HL-60/S4 treated with retinoic acid at 250 ng/mL for 4 days and 3 days (cell line): Measurements from ENCODE around the gene PDGFD.

Experiments used
- in situ Hi-C: fragments of 300-500 bp; cut with MboI; formaldehyde crosslinking; loops from 2 replicates; pipeline ENCODE4 v1.7.0; 2022; ENCODE audit warnings: low sequenced_read_pairs

The PDGFD gene

DNA sequence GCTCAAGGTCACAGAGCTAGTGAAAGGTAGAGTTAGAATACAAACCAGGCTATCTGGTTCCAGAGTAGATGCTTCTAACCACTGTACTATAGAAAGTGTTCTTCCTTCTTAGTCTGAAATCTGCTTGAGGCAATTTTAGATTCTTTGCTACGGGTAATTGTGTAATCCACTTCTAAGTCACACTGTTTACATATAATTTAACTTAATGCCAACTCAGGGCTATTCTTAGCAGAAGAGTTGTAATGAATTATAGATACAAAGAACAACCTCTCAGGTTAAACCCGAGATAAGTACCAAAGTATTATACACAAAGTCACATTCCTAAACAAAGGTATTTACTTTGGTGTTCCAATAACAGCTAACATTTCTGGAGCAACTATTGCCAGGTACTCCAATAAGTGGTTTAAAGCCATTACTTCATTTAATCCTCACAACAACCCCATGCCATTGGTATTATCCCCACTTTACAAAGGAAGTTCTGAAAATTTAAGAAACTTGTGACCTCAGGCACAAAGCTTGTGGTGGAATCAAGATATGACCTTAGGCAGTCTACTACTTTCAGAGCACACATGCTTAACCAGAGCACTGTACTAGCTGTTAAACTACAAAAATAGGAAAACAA is 158.6 kb downstream of the PDGFD start:
- in situ Hi-C loops, result no loop called here

DNA sequence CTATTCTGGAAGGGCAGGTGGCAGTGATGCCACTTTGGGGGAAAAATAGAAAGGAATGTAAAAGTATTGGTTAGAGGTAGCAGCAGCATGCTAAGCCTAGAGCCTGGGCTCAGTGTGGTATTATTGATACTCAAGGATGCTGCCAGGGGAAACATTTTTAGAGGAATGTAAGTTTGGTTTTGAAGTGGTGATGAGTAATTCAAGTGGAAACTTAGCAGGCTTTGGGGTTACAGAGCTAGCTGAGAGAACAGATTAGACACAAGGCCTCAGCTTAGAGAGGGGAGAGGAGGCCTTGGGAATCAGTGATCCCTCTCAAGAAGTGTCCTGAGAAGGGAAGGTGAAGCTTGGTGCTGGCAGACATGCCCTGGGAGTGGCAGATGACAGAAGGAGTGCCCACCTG is 160.5 kb downstream of the PDGFD start:
- in situ Hi-C loops, result no loop called here

- in situ Hi-C loops, result no loop called here
These were observed 162.3 kb downstream of the PDGFD start for GRCh38 chr11:104001561-104002056.

DNA sequence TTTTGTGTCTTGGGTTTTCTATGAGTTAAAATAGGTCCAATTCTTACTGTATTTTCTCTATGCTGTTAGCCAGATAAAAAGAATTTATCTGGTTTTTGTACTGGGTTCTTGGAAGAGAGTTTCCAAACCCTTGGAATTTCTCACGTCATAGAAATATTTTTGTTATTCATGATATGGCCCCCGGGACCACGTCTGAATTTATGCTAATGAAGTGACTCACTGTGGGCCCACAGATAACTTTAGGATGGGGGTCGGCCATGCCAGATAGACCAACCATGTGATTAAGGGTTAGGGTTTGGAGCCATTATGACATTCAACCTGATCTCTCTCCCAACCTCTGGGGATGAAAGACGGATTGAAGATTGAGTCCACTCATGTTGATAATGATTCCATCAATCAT is 163.1 kb downstream of the PDGFD start:
- in situ Hi-C loops, result no loop called here

DNA sequence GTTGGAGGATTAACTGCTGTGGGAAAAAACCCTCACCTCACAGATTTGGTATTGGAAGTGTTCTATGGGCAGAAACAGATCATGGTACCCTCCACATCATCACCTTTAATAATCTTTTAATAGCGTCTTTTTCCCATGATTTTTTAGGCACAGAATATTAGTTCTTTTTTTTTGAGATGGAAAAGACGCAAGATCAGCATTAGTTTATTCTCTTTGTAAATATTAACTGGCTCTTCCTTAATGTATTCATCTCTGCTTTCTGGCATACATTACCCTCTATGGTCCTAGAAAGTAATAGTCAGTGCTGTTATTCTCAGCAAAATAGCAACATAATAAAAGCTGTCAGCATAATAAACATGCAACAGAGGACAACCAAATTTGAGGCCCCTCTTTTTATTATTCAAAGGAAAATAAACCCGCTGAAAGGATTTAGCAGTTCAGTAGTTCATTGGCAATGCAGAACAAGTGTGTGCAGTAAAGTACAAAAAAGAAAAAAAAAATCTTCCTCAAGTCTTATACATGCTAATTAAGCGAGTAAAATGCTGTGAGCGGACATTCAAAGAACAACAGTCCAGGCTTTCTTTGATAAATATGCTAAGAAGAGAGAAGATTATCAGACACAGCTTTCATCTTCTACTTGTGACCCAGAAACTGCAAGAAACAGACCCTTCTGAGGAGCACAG is 165.0 kb downstream of the PDGFD start:
- in situ Hi-C loops, result no loop called here

GRCh38 chr11:103997082-103997481 is 166.9 kb downstream of the PDGFD start:
- in situ Hi-C loops, result no loop called here

GRCh38 chr11:103995896-103996295 is 168.1 kb downstream of the PDGFD start:
- in situ Hi-C loops, result no loop called here

- in situ Hi-C loops, result no loop called here
These were observed 169.4 kb downstream of the PDGFD start for GRCh38 chr11:103994518-103994917.

DNA sequence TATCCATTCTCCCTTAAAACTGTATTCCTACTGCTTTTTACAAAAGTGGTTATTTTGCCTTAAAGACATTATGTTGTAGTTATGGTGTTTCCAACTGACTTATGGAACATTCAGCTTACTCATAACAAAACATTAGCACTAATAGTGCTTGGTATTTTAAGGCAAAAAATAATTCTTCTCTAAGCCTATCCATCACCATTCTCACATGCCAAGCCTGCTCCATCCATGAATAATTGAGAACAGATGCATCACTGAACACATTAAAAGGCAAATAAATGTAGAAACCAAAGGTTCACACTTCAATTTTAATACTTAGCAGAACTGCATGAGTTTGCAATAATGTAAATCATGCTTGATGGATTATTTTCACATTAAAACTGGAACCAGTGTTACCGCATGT is 169.9 kb downstream of the PDGFD start:
- in situ Hi-C loops, result no loop called here

DNA sequence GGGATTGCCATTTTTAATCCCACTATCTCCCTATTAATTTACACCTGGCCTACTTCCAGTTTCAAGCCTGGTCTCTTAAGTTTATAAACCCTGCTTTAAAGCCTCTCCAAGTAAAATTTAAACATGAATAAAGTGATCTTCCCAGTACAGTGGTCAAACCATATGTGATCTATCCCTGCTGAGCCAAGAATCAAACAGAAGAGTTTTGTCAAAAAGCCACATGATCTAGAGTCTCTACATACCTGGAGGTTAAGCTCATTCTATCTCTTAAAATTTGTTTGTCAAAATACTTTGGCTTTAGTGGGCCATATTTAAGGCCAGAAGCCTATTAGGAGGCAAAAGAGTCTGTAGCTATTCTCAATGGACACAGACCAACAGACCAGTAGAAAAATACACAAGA is 170.4 kb downstream of the PDGFD start:
- in situ Hi-C loops, result no loop called here

- in situ Hi-C loops, result no loop called here
These were observed 175.4 kb downstream of the PDGFD start for GRCh38 chr11:103988595-103988969.

GRCh38 chr11:103987629-103988594 is 176.0 kb downstream of the PDGFD start:
- in situ Hi-C loops, result no loop called here

GRCh38 chr11:103985041-103985440 is 178.9 kb downstream of the PDGFD start:
- in situ Hi-C loops, result no loop called here

GRCh38 chr11:103980108-103980507 is 183.8 kb downstream of the PDGFD start:
- in situ Hi-C loops, result no loop called here

GRCh38 chr11:103978616-103979595 is 185.0 kb downstream of the PDGFD start:
- in situ Hi-C loops, result no loop called here

DNA sequence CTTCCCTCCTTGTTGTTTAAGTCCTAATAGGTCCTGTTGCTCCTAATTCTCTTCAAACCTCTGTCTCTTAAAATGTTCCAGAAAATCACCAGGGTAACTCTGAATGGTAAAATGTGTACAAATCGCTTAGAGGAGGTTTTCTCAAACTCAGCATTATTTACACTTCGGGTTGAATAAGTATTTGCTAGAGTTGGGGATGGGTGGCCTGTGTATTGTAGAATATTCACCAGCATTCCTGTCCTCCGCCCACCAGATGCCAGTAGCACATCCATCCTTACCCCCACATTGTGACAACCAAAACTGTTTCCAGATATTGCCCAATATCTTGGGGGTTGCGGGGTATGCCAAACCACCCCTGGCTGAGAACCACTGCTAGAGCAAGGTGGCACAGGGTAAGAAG is 191.9 kb downstream of the PDGFD start:
- in situ Hi-C loops, result no loop called here

DNA sequence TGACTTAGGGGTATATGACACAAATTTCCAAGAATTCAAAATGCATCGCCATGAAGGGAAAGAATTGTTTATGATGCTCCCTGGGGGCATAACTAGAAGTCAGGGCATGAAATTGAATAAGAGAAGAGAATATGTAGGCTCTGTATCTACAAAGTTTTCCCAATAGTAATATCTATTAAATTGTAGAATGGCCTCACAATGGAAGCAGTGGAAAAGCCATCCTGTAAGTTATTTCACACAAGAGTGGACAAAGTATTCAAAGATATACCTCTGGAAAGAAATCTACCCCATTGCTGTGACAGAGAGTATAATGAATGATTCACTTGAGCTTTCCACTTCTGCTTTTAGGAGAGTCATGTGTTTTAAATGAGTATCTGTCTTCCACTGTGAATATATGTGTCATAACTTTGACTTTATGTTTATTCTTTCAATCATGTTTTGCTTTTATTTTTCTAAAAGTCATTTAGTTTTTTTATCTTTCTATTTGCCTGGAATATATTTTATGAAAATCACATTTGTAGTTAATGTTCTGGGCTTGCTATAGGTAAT is 193.2 kb downstream of the PDGFD start:
- in situ Hi-C loops, result no loop called here

DNA sequence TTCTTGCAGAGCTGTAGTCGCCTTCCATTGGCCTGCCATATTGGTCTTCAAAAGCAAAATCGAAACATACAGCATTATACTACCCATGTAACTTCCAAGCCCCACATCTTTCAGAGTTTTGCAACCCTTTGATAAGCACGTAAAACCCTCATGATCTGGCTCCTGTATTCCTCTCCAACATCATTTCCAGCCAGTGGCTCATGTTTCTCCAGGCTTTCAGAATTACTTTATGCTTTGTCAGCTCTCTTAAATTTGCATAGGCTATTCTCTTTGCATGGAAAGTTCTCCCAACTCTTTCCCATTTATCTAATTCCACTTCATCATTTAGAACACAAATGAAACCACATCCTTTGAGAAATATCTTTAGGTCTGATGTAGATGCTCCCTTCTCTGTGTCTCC is 195.3 kb downstream of the PDGFD start:
- in situ Hi-C loops, result no loop called here

GRCh38 chr11:103967985-103968384 is 196.0 kb downstream of the PDGFD start:
- in situ Hi-C loops, result no loop called here

DNA sequence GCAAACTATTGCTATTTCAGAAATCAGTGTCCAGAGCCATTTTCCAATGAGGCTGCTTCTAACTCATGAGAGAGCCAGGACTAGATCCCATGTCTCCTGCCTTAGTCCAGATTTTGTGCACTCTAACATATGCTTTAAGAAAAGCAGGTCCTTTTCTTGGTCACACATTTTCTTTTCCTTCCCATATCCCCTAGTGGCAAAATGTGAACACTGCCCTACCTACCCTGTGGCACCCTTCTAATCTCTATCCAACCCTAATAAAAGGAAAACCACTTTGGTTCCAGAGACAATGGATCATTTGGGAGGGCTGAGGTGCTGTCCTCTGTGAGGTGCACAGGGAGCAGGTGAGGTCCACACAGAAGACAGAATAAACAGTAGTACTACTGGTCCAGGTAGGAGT is 199.6 kb downstream of the PDGFD start:
- in situ Hi-C loops, result no loop called here
